H9 (cell line): Measurements from ENCODE around the gene ASB15. TPM values are rescaled to one million over a fixed set of nuclear protein-coding genes. Genes with fewer than 3 reads are reported as not detected.

Experiments used
- DNase-seq: peaks from one replicate; pipeline ENCODE4 v3.0.0-alpha.2; 2017
- H2AFZ ChIP-seq: one replicate; pipeline ENCODE4 v1.6.1; 2013; ENCODE audit warnings: mild to moderate bottlenecking, low read length, control low read depth, moderate library complexity
- H2AK5ac ChIP-seq: 2 replicates; pipeline ENCODE4 v1.6.1; 2013; ENCODE audit warnings: low read length, control low read depth, mixed read lengths; ENCODE audit not compliant: insufficient read length
- H2BK120ac ChIP-seq: one replicate; pipeline ENCODE4 v1.6.1; 2013; ENCODE audit warnings: low read depth, mild to moderate bottlenecking, low read length, control low read depth, inconsistent platforms; ENCODE audit not compliant: poor library complexity, severe bottlenecking
- H2BK12ac ChIP-seq: 2 replicates; pipeline ENCODE4 v1.6.1; 2013; ENCODE audit warnings: low read length, control low read depth, mixed read lengths, low read depth; ENCODE audit not compliant: insufficient read length
- H2BK15ac ChIP-seq: 2 replicates; pipeline ENCODE4 v1.6.1; 2013; ENCODE audit warnings: low read depth, low read length, control low read depth
- H2BK20ac ChIP-seq: one replicate; pipeline ENCODE4 v1.6.1; 2013; ENCODE audit warnings: low read depth, mild to moderate bottlenecking, low read length, control low read depth, inconsistent platforms; ENCODE audit not compliant: poor library complexity, severe bottlenecking
- H2BK5ac ChIP-seq: 2 replicates; pipeline ENCODE4 v1.6.1; 2013; ENCODE audit warnings: low read length, control low read depth, mixed read lengths; ENCODE audit not compliant: insufficient read length
- H3K14ac ChIP-seq: 2 replicates; pipeline ENCODE4 v1.6.1; 2013; ENCODE audit warnings: low read length, control low read depth; ENCODE audit not compliant: insufficient read depth
- H3K18ac ChIP-seq: 2 replicates; pipeline ENCODE4 v1.6.1; 2013; ENCODE audit warnings: low read depth, mild to moderate bottlenecking, mixed read lengths, low read length, control low read depth; ENCODE audit not compliant: insufficient read length
- H3K23ac ChIP-seq: 2 replicates; pipeline ENCODE4 v1.6.1; 2013; ENCODE audit warnings: low read length, control low read depth, mixed read lengths, low read depth; ENCODE audit not compliant: insufficient read length
- H3K23me2 ChIP-seq: 2 replicates; pipeline ENCODE4 v1.6.1; 2013; ENCODE audit warnings: low read depth, mild to moderate bottlenecking, mixed read lengths, low read length, control low read depth; ENCODE audit not compliant: insufficient read length, poor library complexity, severe bottlenecking
- H3K27ac ChIP-seq: 2 replicates; pipeline ENCODE4 v1.5.1; 2013; ENCODE audit warnings: low read length, control low read depth, mixed read lengths, low read depth; ENCODE audit not compliant: insufficient read length
- H3K27me3 ChIP-seq: 2 replicates; pipeline ENCODE4 v1.6.1; 2013; ENCODE audit warnings: low read length, control low read depth, inconsistent platforms; ENCODE audit not compliant: insufficient read depth
- H3K4ac ChIP-seq: 2 replicates; pipeline ENCODE4 v1.6.1; 2013; ENCODE audit warnings: low read depth, mild to moderate bottlenecking, control low read depth, inconsistent platforms, low read length, moderate library complexity
- H3K4me1 ChIP-seq: 2 replicates; pipeline ENCODE4 v1.6.1; 2013; ENCODE audit warnings: low read length, control low read depth, inconsistent platforms; ENCODE audit not compliant: insufficient read depth
- H3K4me2 ChIP-seq: 2 replicates; pipeline ENCODE4 v1.6.1; 2013; ENCODE audit warnings: low read length, control low read depth, mixed read lengths; ENCODE audit not compliant: insufficient read length, insufficient read depth
- H3K56ac ChIP-seq: 2 replicates; pipeline ENCODE4 v1.6.1; 2013; ENCODE audit warnings: low read depth, mild to moderate bottlenecking, mixed read lengths, low read length, control low read depth; ENCODE audit not compliant: insufficient read length
- H3K79me1 ChIP-seq: 2 replicates; pipeline ENCODE4 v1.6.1; 2013; ENCODE audit warnings: low read depth, mild to moderate bottlenecking, moderate library complexity, low read length, control low read depth, inconsistent platforms; ENCODE audit not compliant: insufficient read depth, poor library complexity, severe bottlenecking
- H3K79me2 ChIP-seq: 2 replicates; pipeline ENCODE4 v1.6.1; 2013; ENCODE audit warnings: low read length, control low read depth, inconsistent platforms; ENCODE audit not compliant: insufficient read depth
- H3K9ac ChIP-seq: 2 replicates; pipeline ENCODE4 v1.6.1; 2013; ENCODE audit warnings: low read length, control low read depth, mixed read lengths; ENCODE audit not compliant: insufficient read length; ENCODE audit errors: extremely low read depth
- H3K9me3 ChIP-seq: one replicate; pipeline ENCODE4 v1.6.1; 2013; ENCODE audit warnings: low read depth, low read length, inconsistent platforms; ENCODE audit not compliant: control insufficient read depth
- H3T11ph ChIP-seq: one replicate; pipeline ENCODE4 v1.6.1; 2013; ENCODE audit warnings: mild to moderate bottlenecking, low read length, control low read depth, inconsistent platforms
- H4K20me1 ChIP-seq: one replicate; pipeline ENCODE4 v1.6.1; 2013; ENCODE audit not compliant: control insufficient read depth, insufficient read length, insufficient read depth
- H4K5ac ChIP-seq: 2 replicates; pipeline ENCODE4 v1.6.1; 2013; ENCODE audit warnings: low read depth, mild to moderate bottlenecking, mixed read lengths, low read length, control low read depth; ENCODE audit not compliant: insufficient read length
- H4K8ac ChIP-seq: replicated peaks from 2 replicates; pipeline ENCODE4 v1.6.1; 2013; ENCODE audit warnings: low read length, control low read depth, mixed read lengths, low read depth; ENCODE audit not compliant: insufficient read length
- H4K91ac ChIP-seq: 2 replicates; pipeline ENCODE4 v1.6.1; 2013; ENCODE audit warnings: low read depth, mild to moderate bottlenecking, moderate library complexity, mixed read lengths, low read length, control low read depth; ENCODE audit not compliant: insufficient read length
- H3K27ac Mint-ChIP-seq, 3 experiments: 2 replicates in 2 of 3; 3 replicates in 1 of 3; pipeline ENCODE4 v1.8.0; 2020 to 2021; ENCODE audit warnings: mixed read lengths in 3 of 3, mild to moderate bottlenecking in 1 of 3, moderate library complexity in 1 of 3
- H3K27me3 Mint-ChIP-seq: 2 replicates; pipeline ENCODE4 v1.8.0; 2021; ENCODE audit warnings: low read depth, mild to moderate bottlenecking, moderate library complexity, mixed read lengths
- H3K36me3 Mint-ChIP-seq, 3 experiments: 2 replicates in 2 of 3; 3 replicates in 1 of 3; pipeline ENCODE4 v1.8.0; 2020 to 2021; ENCODE audit warnings: low read depth in 3 of 3, mixed read lengths in 3 of 3; ENCODE audit not compliant: insufficient read depth in 1 of 3
- H3K4me1 Mint-ChIP-seq, 2 experiments: 2 replicates each; pipeline ENCODE4 v1.8.0; 2020; ENCODE audit warnings: mixed read lengths in 2 of 2
- H3K4me3 Mint-ChIP-seq, 2 experiments: 2 replicates in 1 of 2; 3 replicates in 1 of 2; pipeline ENCODE4 v1.8.0; 2020 to 2021; ENCODE audit warnings: mild to moderate bottlenecking in 2 of 2, mixed read lengths in 2 of 2, moderate library complexity in 1 of 2
- H3K9me3 Mint-ChIP-seq, 2 experiments: 2 replicates in 1 of 2; 3 replicates in 1 of 2; pipeline ENCODE4 v1.8.0; 2020; ENCODE audit warnings: mild to moderate bottlenecking in 2 of 2, mixed read lengths in 2 of 2, moderate library complexity in 1 of 2
- CTCF ChIP-seq: fragments of 200-600 bp; sonication (generic); conservative IDR thresholded peaks from 3 replicates; pipeline ENCODE4 v1.8.0; 2021; ENCODE audit warnings: antibody characterized with exemption, mild to moderate bottlenecking
- WGBS: extraction: QIAGEN DNeasy Blood & Tissue Kit; methylation state at CpG from one replicate; pipeline ENCODE4 v1.1.7; 2013; ENCODE audit warnings: missing lambda C conversion rate, low lambda C conversion rate, mixed read lengths; ENCODE audit not compliant: insufficient read length; ENCODE audit errors: extremely low coverage; 5-methylcytosine and 5-hydroxymethylcytosine counted together
- total RNA-seq: library from RNA; stranded (reverse); gene quantifications from 2 replicates; pipeline ENCODE4 v1.2.1, GENCODE V29; 2021

ASB15 gene
- total RNA-seq, 1 experiment from 2014 or later: not detected

- Histone ChIP-seq H2BK5ac (no peak overlapping the region), H4K91ac (no peak overlapping the region), H3K79me1 (no peaks in the 10 kb centered on the region), H3K23me2 (no peaks in the 10 kb centered on the region), H3K9ac (no peak overlapping the region), H3K27me3 (no peaks in the 10 kb centered on the region), H3K4ac (no peak overlapping the region), H4K8ac (no peak overlapping the region), H4K20me1 (no peaks in the 10 kb centered on the region), H2BK120ac (no peak overlapping the region), H2BK12ac (no peak overlapping the region), H2AK5ac (no peak overlapping the region), H2BK15ac (no peak overlapping the region), H3K4me2 (no peak overlapping the region), H3K23ac (no peak overlapping the region), H3K9me3 (no peaks in the 10 kb centered on the region), H3K27ac (no peak overlapping the region), H2AFZ (no peak overlapping the region), H3K79me2 (no peaks in the 10 kb centered on the region), H3K18ac (no peak overlapping the region), H3K14ac (no peak overlapping the region), H2BK20ac (no peak overlapping the region), H3K56ac (no peak overlapping the region), H3K4me1 (no peaks in the 10 kb centered on the region), H4K5ac (no peak overlapping the region), H3T11ph (no peak overlapping the region)
- Mint-ChIP-seq H3K36me3 (no peaks in the 10 kb centered on the region), H3K4me3 (no peak overlapping the region), H3K4me1 (peaks cover 0 to 2% of the 10 kb centered on the region in 2 experiments; a peak in 2 of 4 replicates), H3K27me3 (no peaks in the 10 kb centered on the region), H3K27ac (no peak overlapping the region), H3K9me3 (no peaks in the 10 kb centered on the region)
- TF ChIP-seq CTCF: no peak
- no peak for DNase-seq
- WGBS: 100% methylated on average over 1 of the region's 4 CpGs
Measured at GRCh38 chr7:123621707-123622106, 20.1 kb downstream of the ASB15 start.
